Measurements from ENCODE around the gene PMFBP1.

DNA sequence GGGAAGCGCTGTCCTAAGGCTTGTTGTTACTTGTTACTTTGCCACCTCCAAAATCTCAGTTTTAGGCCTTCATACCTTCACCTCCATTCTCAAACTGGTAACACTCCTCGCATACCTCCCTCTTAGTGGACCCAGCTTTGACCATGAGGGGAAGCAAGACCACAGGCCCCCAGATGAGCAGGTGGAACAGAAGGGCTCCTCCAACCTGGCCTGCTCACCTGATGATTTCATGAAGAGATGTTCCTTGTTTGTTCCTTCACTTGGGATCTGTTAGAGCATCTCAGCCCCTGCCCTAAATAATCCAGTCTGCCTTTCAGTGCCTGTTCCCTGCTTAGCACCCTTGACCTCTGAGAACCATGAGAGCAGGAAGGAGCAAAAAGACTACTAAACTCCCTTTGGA is 49.6 kb downstream of the PMFBP1 start:
- TF ChIP-seq POLR2A (IDR thresholded peaks at IDR 0.05; ENCODE audit: low read length): no peak
- no peak for TF ChIP-seq GATA1 (IDR thresholded peaks at IDR 0.05; ENCODE audit: low read depth, low read length)

Measured in erythroblast (primary cell).